ENCODE data around the gene KLHL20. TPM values are rescaled to one million over a fixed set of nuclear protein-coding genes. Genes with fewer than 3 reads are reported as not detected.
"Not testable (repeated sequence)": the region's sequence is repeated elsewhere in the genome, so short reads cannot be mapped to it uniquely, and the experiment has no call there.

The KLHL20 gene
- 10 to 100 TPM in 1 of 6 donors, 1 to 10 TPM in 5; 5.9 to 11.9 (median 7.7) TPM for total RNA-seq
- polyA plus RNA-seq = 1 to 10 TPM; 3.3 to 5.1 TPM

- Histone ChIP-seq H3K36me3 (no peaks in the 10 kb centered on the region), H3K9me3 (no peaks in the 10 kb centered on the region), H3K27me3 (no peaks in the 10 kb centered on the region), H3K27ac (peak within 1 kb of the TSS; percentile 74 to 93 (median 78)), H3K4me3 (peak within 1 kb of the TSS; percentile 62 to 95 (median 75)), H3K4me1 (peaks cover 9 to 21% (median 21%) of the 10 kb centered on the region in 3 donors)
- intact Hi-C loops (cut with DNase I) = no loop called here
- ATAC-seq = peak; percentile 98 to 99 (median 98)
- WGBS, 2 donors = 0 to 1% methylated on average over 42 to 43 of the region's 43 CpGs
- TF ChIP-seq CTCF (IDR thresholded peaks at IDR 0.05) = no peak
- peak; percentile 70 to 86 (median 78) for DNase-seq
- FAIRE-seq = no peak
Observed at GRCh38 chr1:173714759-173715537, at the start of gene KLHL20. Gene KLHL20 (plus strand): TSS chr1:173714981. CDS start chr1:173716044, 1,063 bp downstream.

GRCh38 chr1:173666646-173667045, 48.1 kb upstream of the KLHL20 start:
- no peak overlapping the region for H3K4me3 ChIP-seq
- ATAC-seq (no peak), FAIRE-seq (no peak), DNase-seq (no peak)
- TF ChIP-seq CTCF (IDR thresholded peaks at IDR 0.05) = no peak
- intact Hi-C loops (cut with DNase I) = no loop called here
- no peaks in the 10 kb centered on the region for H3K36me3 ChIP-seq
- no peaks in the 10 kb centered on the region for H3K4me1 ChIP-seq
- 87 to 89% methylated on average over 3 of the region's 3 CpGs for WGBS, 2 donors
- no peaks in the 10 kb centered on the region for H3K27me3 ChIP-seq
- no peak overlapping the region for H3K27ac ChIP-seq
- no peaks in the 10 kb centered on the region for H3K9me3 ChIP-seq

GRCh38 chr1:173669491-173669941, 45.3 kb upstream of the KLHL20 start, which contains the start of gene ANKRD45:
Gene ANKRD45 (minus strand): TSS chr1:173669851. CDS start chr1:173659418, 10,433 bp downstream.
- intact Hi-C loops (cut with DNase I) = no loop called here
- WGBS, 2 donors = 2 to 4% methylated on average over 33 of the region's 33 CpGs
- no peaks in the 10 kb centered on the region for H3K36me3 ChIP-seq
- FAIRE-seq (no peak), DNase-seq (peak; percentile 11 to 73 (median 30)), ATAC-seq (peak; percentile 63 to 91 (median 82))
- H3K9me3 ChIP-seq = no peaks in the 10 kb centered on the region
- H3K27me3 ChIP-seq = no peaks in the 10 kb centered on the region
- H3K27ac ChIP-seq = no peak within 1 kb of the TSS
- TF ChIP-seq CTCF (IDR thresholded peaks at IDR 0.05) = no peak
- no peaks in the 10 kb centered on the region for H3K4me1 ChIP-seq
- H3K4me3 ChIP-seq = peak within 1 kb of the TSS in 3 of 4 donors; percentile 7 to 31 (median 26)

GRCh38 chr1:173674496-173674895, 40.3 kb upstream of the KLHL20 start:
- H3K36me3 ChIP-seq; H3K27me3 ChIP-seq; H3K4me3 ChIP-seq; DNase-seq; ATAC-seq; H3K9me3 ChIP-seq; H3K27ac ChIP-seq; H3K4me1 ChIP-seq; intact Hi-C loops (cut with DNase I); FAIRE-seq: not testable (repeated sequence)
- WGBS, 2 donors = 59 to 64% methylated on average over 2 of the region's 2 CpGs

- H3K4me3 ChIP-seq; FAIRE-seq; DNase-seq; H3K27ac ChIP-seq; H3K27me3 ChIP-seq; H3K4me1 ChIP-seq; H3K36me3 ChIP-seq; ATAC-seq; H3K9me3 ChIP-seq; intact Hi-C loops (cut with DNase I): not testable (repeated sequence)
- 66 to 76% methylated on average over 5 of the region's 5 CpGs for WGBS, 2 donors
Observed at GRCh38 chr1:173680152-173680551, 34.6 kb upstream of the KLHL20 start.

- FAIRE-seq (no peak), DNase-seq (no peak), ATAC-seq (no peak)
- no peaks in the 10 kb centered on the region for H3K4me1 ChIP-seq
- no peak overlapping the region for H3K27ac ChIP-seq
- no peaks in the 10 kb centered on the region for H3K27me3 ChIP-seq
- no peaks in the 10 kb centered on the region for H3K9me3 ChIP-seq
- intact Hi-C loops (cut with DNase I) = no loop called here
- H3K4me3 ChIP-seq = no peak overlapping the region
- no peaks in the 10 kb centered on the region for H3K36me3 ChIP-seq
- no peak for TF ChIP-seq CTCF (IDR thresholded peaks at IDR 0.05)
Observed at GRCh38 chr1:173682184-173682583, 32.6 kb upstream of the KLHL20 start.

GRCh38 chr1:173683838-173684237, 30.9 kb upstream of the KLHL20 start:
- ATAC-seq; DNase-seq; intact Hi-C loops (cut with DNase I); H3K4me1 ChIP-seq; H3K27me3 ChIP-seq; H3K4me3 ChIP-seq; H3K9me3 ChIP-seq; H3K27ac ChIP-seq; H3K36me3 ChIP-seq; FAIRE-seq: not testable (repeated sequence)
- WGBS, 2 donors = 83 to 87% methylated on average over 4 of the region's 4 CpGs

- FAIRE-seq; H3K27ac ChIP-seq; H3K4me3 ChIP-seq; ATAC-seq; H3K9me3 ChIP-seq; H3K4me1 ChIP-seq; intact Hi-C loops (cut with DNase I); H3K36me3 ChIP-seq; H3K27me3 ChIP-seq; DNase-seq: not testable (repeated sequence)
- WGBS, 2 donors = 74 to 85% methylated on average over 3 of the region's 3 CpGs
Observed at GRCh38 chr1:173685121-173685520, 29.7 kb upstream of the KLHL20 start.

All from pancreas (tissue), 10 donors.